ENCODE data around the gene CACNA1G. TPM values are rescaled to one million over a fixed set of nuclear protein-coding genes. Genes with fewer than 3 reads are reported as not detected.

The CACNA1G gene
- total RNA-seq, 1 donor from 2014 or later, result 29.0 TPM

GRCh38 chr17:50593321-50593720 lies 32.8 kb downstream of the CACNA1G start:
- H3K36me3 Mint-ChIP-seq, result peaks cover 2% of the 10 kb centered on the region
- H3K27ac Mint-ChIP-seq, result no peak overlapping the region
- no peak for DNase-seq (ENCODE audit: low spot score in 2 of 2, unreplicated experiment in 2 of 2)
- no peaks in the 10 kb centered on the region for H3K27me3 Mint-ChIP-seq (ENCODE audit: low read depth)
- no peaks in the 10 kb centered on the region for H3K9me3 Mint-ChIP-seq
- no peak for TF ChIP-seq CTCF (IDR thresholded peaks at IDR 0.05; ENCODE audit: unreplicated experiment)
- no peak overlapping the region for H3K4me3 Mint-ChIP-seq
- H3K4me1 Mint-ChIP-seq, result peaks cover 27% of the 10 kb centered on the region

GRCh38 chr17:50594128-50594823 lies 33.8 kb downstream of the CACNA1G start:
- H3K27ac Mint-ChIP-seq, result no peak overlapping the region
- H3K36me3 Mint-ChIP-seq, result peaks cover 2% of the 10 kb centered on the region
- DNase-seq (ENCODE audit: low spot score in 2 of 2, unreplicated experiment in 2 of 2), result no peak
- no peak for TF ChIP-seq CTCF (IDR thresholded peaks at IDR 0.05; ENCODE audit: unreplicated experiment)
- no peak overlapping the region for H3K4me3 Mint-ChIP-seq
- H3K4me1 Mint-ChIP-seq, result peaks cover 18% of the 10 kb centered on the region
- no peaks in the 10 kb centered on the region for H3K9me3 Mint-ChIP-seq
- no peaks in the 10 kb centered on the region for H3K27me3 Mint-ChIP-seq (ENCODE audit: low read depth)

GRCh38 chr17:50594892-50595291 lies 34.4 kb downstream of the CACNA1G start:
- Mint-ChIP-seq H3K27ac (no peak overlapping the region), H3K27me3 (ENCODE audit: low read depth) (no peaks in the 10 kb centered on the region), H3K4me1 (peaks cover 12% of the 10 kb centered on the region), H3K4me3 (no peak overlapping the region), H3K9me3 (no peaks in the 10 kb centered on the region), H3K36me3 (peaks cover 2% of the 10 kb centered on the region)
- DNase-seq (ENCODE audit: low spot score in 2 of 2, unreplicated experiment in 2 of 2), result no peak
- TF ChIP-seq CTCF (IDR thresholded peaks at IDR 0.05; ENCODE audit: unreplicated experiment), result no peak

- no peaks in the 10 kb centered on the region for H3K9me3 Mint-ChIP-seq
- H3K27me3 Mint-ChIP-seq (ENCODE audit: low read depth), result no peaks in the 10 kb centered on the region
- H3K27ac Mint-ChIP-seq, result no peak overlapping the region
- DNase-seq (ENCODE audit: low spot score in 2 of 2, unreplicated experiment in 2 of 2), result no peak
- peak; percentile 61 for TF ChIP-seq CTCF (IDR thresholded peaks at IDR 0.05; ENCODE audit: unreplicated experiment)
- H3K4me3 Mint-ChIP-seq, result no peak overlapping the region
- H3K4me1 Mint-ChIP-seq, result peaks cover 11% of the 10 kb centered on the region
- peaks cover 2% of the 10 kb centered on the region for H3K36me3 Mint-ChIP-seq
These were observed 35.9 kb downstream of the CACNA1G start for GRCh38 chr17:50596191-50597037.

- no peaks in the 10 kb centered on the region for H3K9me3 Mint-ChIP-seq
- no peak overlapping the region for H3K4me3 Mint-ChIP-seq
- TF ChIP-seq CTCF (IDR thresholded peaks at IDR 0.05; ENCODE audit: unreplicated experiment), result no peak
- H3K4me1 Mint-ChIP-seq, result peaks cover 19% of the 10 kb centered on the region
- no peak overlapping the region for H3K27ac Mint-ChIP-seq
- no peak for DNase-seq (ENCODE audit: low spot score in 2 of 2, unreplicated experiment in 2 of 2)
- no peaks in the 10 kb centered on the region for H3K27me3 Mint-ChIP-seq (ENCODE audit: low read depth)
- H3K36me3 Mint-ChIP-seq, result peaks cover 2% of the 10 kb centered on the region
These were observed 38.0 kb downstream of the CACNA1G start for GRCh38 chr17:50598487-50598886.

Data from mesothelial cell of epicardium (in vitro differentiated cells).